CD4-positive, alpha-beta T cell (primary cell): Measurements from ENCODE around the gene LRCH3. TPM values are rescaled to one million over a fixed set of nuclear protein-coding genes. Genes with fewer than 3 reads are reported as not detected.

ENCODE experiments used
- ATAC-seq: fragments of 200-7000 bp; cut with Tn5 transposase; one replicate; pipeline ENCODE4 v1.10.0; 2022; ENCODE audit warnings: mild to moderate bottlenecking; ENCODE audit not compliant: poor library complexity
- CTCF ChIA-PET: fragments of 350-600 bp; sonication (Branson Sonifier 250); formaldehyde crosslinking; loops from one replicate; lab custom pipeline; 2021; ENCODE audit warnings: antibody characterized with exemption, inconsistent platforms; lab: Charles Lee
- POLR2A ChIA-PET: fragments of 350-600 bp; sonication (Branson Sonifier 250); formaldehyde crosslinking; loops from one replicate; lab custom pipeline; 2021; ENCODE audit warnings: antibody characterized with exemption, inconsistent platforms; lab: Charles Lee
- DNase-seq, 14 experiments: peaks; one replicate each; pipeline ENCODE4 v3.0.0-alpha.2; 2013 to 2020; ENCODE audit warnings: mixed read lengths in 2 of 14
- H3K27ac ChIP-seq, 2 donors: one replicate each; pipeline versions ENCODE4 v1.5.1 to v1.7.0; 2013; ENCODE audit warnings: low read length in 2 of 2, low read depth in 1 of 2, mild to moderate bottlenecking in 1 of 2
- H3K27me3 ChIP-seq, 2 experiments: 1 replicate in 1 of 2; 2 replicates in 1 of 2; pipeline versions ENCODE4 v1.6.1 to v1.7.0; 2013; ENCODE audit warnings: low read length in 2 of 2, control low read depth in 1 of 2, mild to moderate bottlenecking in 1 of 2, moderate library complexity in 1 of 2; ENCODE audit not compliant: insufficient read depth in 2 of 2, control insufficient read depth in 1 of 2
- H3K36me3 ChIP-seq: one replicate; pipeline ENCODE4 v1.6.1; 2013; ENCODE audit warnings: low read length, control low read depth; ENCODE audit not compliant: insufficient read depth
- H3K4me1 ChIP-seq: one replicate; pipeline ENCODE4 v1.6.1; 2013; ENCODE audit warnings: low read length, control low read depth; ENCODE audit not compliant: insufficient read depth
- H3K4me3 ChIP-seq: one replicate; pipeline ENCODE4 v1.5.1; 2013; ENCODE audit warnings: mild to moderate bottlenecking, low read length, moderate library complexity
- H3K9me3 ChIP-seq, 2 experiments: 1 replicate in 1 of 2; 2 replicates in 1 of 2; pipeline versions ENCODE4 v1.6.1 to v1.7.0; 2013; ENCODE audit warnings: low read length in 2 of 2, mild to moderate bottlenecking in 2 of 2, control low read depth in 1 of 2, moderate library complexity in 1 of 2; ENCODE audit not compliant: control insufficient read depth in 1 of 2, insufficient read depth in 1 of 2
- H3K27ac Mint-ChIP-seq: one replicate; pipeline ENCODE4 v1.8.0; 2020; ENCODE audit warnings: mixed read lengths
- H3K27me3 Mint-ChIP-seq: one replicate; pipeline ENCODE4 v1.8.0; 2021; ENCODE audit warnings: mixed read lengths
- H3K36me3 Mint-ChIP-seq: one replicate; pipeline ENCODE4 v1.8.0; 2021; ENCODE audit warnings: low read depth, mixed read lengths
- H3K4me1 Mint-ChIP-seq: one replicate; pipeline ENCODE4 v1.8.0; 2021; ENCODE audit warnings: low read depth, mixed read lengths
- H3K4me3 Mint-ChIP-seq: one replicate; pipeline ENCODE4 v1.8.0; 2020; ENCODE audit warnings: mild to moderate bottlenecking, mixed read lengths
- H3K9me3 Mint-ChIP-seq: one replicate; pipeline ENCODE4 v1.8.0; 2020; ENCODE audit warnings: mixed read lengths
- intact Hi-C, 2 experiments: fragments of 100-400 bp; cut with DNase I in 1 of 2; cut with micrococcal nuclease in 1 of 2; formaldehyde crosslinking; loops; one replicate each; pipeline versions ENCODE4 v1.15.1 to v1.9.0; 2023 to 2025; cut with DNase I, micrococcal nuclease
- total RNA-seq, 174 experiments: library from RNA in 2 of 174; stranded (reverse) in 2 of 174; gene quantifications; one replicate each; pipeline ENCODE4 v1.2.3 and lab custom pipeline; 2021 to 2026
- TF ChIP-seq, protein P1 (sequence below): fragments of 200-600 bp; IDR thresholded peaks from one replicate; pipeline ENCODE4 v1.8.0; 2022; ENCODE audit warnings: antibody characterized with exemption, mild to moderate bottlenecking

Gene LRCH3
- total RNA-seq, 2 experiments from 2014 or later: 31.5 to 37.6 TPM

DNA sequence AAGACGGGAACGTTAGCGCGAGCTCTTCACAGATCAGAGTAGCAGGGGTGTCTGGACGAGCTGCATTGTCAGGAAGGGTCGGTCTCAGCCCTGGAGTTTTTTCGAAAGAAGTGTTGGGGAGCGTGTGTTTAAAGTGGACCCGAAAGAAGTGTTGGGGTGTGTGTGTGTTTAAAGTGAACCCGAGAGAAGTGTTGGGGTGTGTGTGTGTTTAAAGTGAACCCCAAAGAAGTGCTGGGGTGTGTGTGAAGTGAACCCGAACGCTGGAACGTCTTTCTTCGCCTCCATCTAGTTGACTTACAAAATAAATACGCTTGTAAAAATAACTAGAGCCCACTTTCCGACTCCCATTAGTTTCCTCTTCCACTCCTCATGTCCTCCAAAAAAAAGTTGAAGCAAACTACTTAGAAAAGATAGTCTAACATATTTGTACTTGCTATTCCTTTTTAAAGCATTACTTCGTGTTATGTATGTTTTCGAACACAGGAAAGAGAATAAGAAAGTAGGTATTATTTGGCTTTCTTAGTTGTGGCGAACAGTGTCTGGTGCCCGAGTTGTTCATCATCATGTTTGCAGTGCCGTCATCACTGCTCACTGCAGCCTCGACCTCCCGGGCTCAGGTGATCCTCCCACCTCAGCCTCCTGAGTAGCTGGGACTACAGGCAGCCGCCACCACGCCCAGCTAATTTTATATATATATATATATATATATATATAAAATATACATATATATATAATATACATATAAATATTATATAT lies 1.0 kb downstream of the LRCH3 start:
- H3K9me3 Mint-ChIP-seq: no peaks in the 10 kb centered on the region
- peak overlapping the region; percentile 97 for H3K4me3 ChIP-seq
- H3K27ac Mint-ChIP-seq: peak overlapping the region; percentile 98
- DNase-seq (peak in 12 of 14 experiments; percentile 6 to 67 (median 44)), ATAC-seq (peak; percentile 50)
- no peaks in the 10 kb centered on the region for H3K36me3 ChIP-seq
- H3K27me3 Mint-ChIP-seq: no peaks in the 10 kb centered on the region
- peaks cover 27% of the 10 kb centered on the region for H3K36me3 Mint-ChIP-seq
- H3K9me3 ChIP-seq: no peaks in the 10 kb centered on the region
- H3K27ac ChIP-seq: peak overlapping the region; percentile 92 to 97
- H3K4me1 Mint-ChIP-seq: peaks cover 63% of the 10 kb centered on the region
- peaks cover 25% of the 10 kb centered on the region for H3K4me1 ChIP-seq
- peak overlapping the region; percentile 95 for H3K4me3 Mint-ChIP-seq
- intact Hi-C loops: loop anchor here (2.0 to 5.0 kb wide), 3 partner anchors 39 to 80 kb away; no protein-coding TSS in a partner anchor
- CTCF ChIA-PET: no interaction called here
- POLR2A ChIA-PET: interaction anchor here (0.9 to 3.9 kb wide), 12 partner anchors 9 to 80 kb away, joined by 3 to 37 read pairs (median 8); partner anchors contain the start of genes FYTTD1 and RUBCN
- TF ChIP-seq, protein P1, sequence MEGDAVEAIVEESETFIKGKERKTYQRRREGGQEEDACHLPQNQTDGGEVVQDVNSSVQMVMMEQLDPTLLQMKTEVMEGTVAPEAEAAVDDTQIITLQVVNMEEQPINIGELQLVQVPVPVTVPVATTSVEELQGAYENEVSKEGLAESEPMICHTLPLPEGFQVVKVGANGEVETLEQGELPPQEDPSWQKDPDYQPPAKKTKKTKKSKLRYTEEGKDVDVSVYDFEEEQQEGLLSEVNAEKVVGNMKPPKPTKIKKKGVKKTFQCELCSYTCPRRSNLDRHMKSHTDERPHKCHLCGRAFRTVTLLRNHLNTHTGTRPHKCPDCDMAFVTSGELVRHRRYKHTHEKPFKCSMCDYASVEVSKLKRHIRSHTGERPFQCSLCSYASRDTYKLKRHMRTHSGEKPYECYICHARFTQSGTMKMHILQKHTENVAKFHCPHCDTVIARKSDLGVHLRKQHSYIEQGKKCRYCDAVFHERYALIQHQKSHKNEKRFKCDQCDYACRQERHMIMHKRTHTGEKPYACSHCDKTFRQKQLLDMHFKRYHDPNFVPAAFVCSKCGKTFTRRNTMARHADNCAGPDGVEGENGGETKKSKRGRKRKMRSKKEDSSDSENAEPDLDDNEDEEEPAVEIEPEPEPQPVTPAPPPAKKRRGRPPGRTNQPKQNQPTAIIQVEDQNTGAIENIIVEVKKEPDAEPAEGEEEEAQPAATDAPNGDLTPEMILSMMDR: no peak
- no peaks in the 10 kb centered on the region for H3K27me3 ChIP-seq

DNA sequence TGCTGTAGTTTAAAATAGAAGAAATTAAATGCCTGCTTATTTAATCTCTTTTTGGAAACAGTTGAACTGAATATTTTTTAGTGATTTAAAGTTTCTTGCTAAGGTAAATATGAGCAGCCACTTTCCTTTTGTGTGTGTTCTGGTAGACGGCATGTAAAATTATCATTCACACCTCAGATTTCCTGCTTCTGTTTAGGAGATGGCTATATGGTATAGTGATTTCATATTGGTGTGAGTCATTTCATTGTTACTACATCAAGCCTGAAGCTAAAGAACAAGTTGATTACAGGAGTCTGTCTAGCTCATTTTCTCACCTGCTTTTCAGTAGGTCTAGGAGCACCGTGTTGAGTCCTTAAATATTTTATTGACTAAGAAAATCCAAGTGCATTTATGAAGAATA lies 2.2 kb downstream of the LRCH3 start:
- no peaks in the 10 kb centered on the region for H3K27me3 Mint-ChIP-seq
- H3K27me3 ChIP-seq: no peaks in the 10 kb centered on the region
- intact Hi-C loops: loop anchor here (1.0 to 5.0 kb wide), 4 partner anchors 9 to 81 kb away; no protein-coding TSS in a partner anchor
- H3K9me3 Mint-ChIP-seq: no peaks in the 10 kb centered on the region
- peak overlapping the region; percentile 89 for H3K27ac Mint-ChIP-seq
- no peak overlapping the region for H3K27ac ChIP-seq
- TF ChIP-seq, protein P1: no peak
- H3K36me3 Mint-ChIP-seq: peaks cover 21% of the 10 kb centered on the region
- peak overlapping the region; percentile 2 for H3K4me3 ChIP-seq
- peaks cover 34% of the 10 kb centered on the region for H3K4me1 ChIP-seq
- H3K4me3 Mint-ChIP-seq: peak overlapping the region; percentile 92
- ChIA-PET CTCF (no interaction called here), POLR2A (interaction anchor here (0.5 to 1.8 kb wide), 2 partner anchors 79 to 81 kb away, joined by 3 to 8 read pairs; no protein-coding TSS in a partner anchor)
- H3K36me3 ChIP-seq: no peaks in the 10 kb centered on the region
- no peaks in the 10 kb centered on the region for H3K9me3 ChIP-seq
- H3K4me1 Mint-ChIP-seq: peaks cover 66% of the 10 kb centered on the region
- peak; percentile 37 for ATAC-seq
- peak in 3 of 14 experiments; percentile 38 to 60 (median 41) for DNase-seq

DNA sequence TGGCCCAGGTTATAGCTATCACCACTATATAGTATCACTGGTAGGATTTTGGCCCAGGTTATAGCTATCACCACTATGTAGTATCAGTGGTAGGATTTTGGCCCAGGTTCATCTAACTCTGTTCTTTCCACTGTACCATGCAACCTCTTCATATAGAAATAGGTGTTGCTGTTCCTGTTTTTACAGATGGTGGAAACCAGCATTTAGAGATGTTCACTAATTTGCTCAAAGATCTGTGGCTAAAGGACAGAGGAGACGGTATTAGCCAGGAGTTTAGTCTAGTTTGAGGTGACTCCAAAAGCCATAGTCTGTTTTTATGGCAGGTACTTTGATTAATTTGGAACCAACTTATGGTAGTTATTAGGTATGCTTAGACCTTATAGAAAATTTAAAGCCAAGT lies 3.1 kb downstream of the LRCH3 start:
- Mint-ChIP-seq H3K4me1 (peaks cover 75% of the 10 kb centered on the region), H3K4me3 (peak overlapping the region; percentile 12), H3K27me3 (no peaks in the 10 kb centered on the region), H3K27ac (no peak overlapping the region), H3K36me3 (peaks cover 21% of the 10 kb centered on the region), H3K9me3 (no peaks in the 10 kb centered on the region)
- TF ChIP-seq, protein P1: no peak
- intact Hi-C loops: loop anchor here in 1 of 2 experiments (5.0 kb wide), 2 partner anchors 42 to 82 kb away; no protein-coding TSS in a partner anchor
- ATAC-seq (no peak), DNase-seq (no peak)
- no peak overlapping the region for H3K27ac ChIP-seq
- H3K4me1 ChIP-seq: peaks cover 35% of the 10 kb centered on the region
- ChIA-PET CTCF (no interaction called here), POLR2A (interaction anchor here (1.8 kb wide), 1 partner anchor 82 kb away, joined by 8 read pairs; no protein-coding TSS in a partner anchor)
- no peak overlapping the region for H3K4me3 ChIP-seq
- H3K36me3 ChIP-seq: no peaks in the 10 kb centered on the region
- H3K9me3 ChIP-seq: no peaks in the 10 kb centered on the region
- no peaks in the 10 kb centered on the region for H3K27me3 ChIP-seq
